Measurements from ENCODE around the gene EPG5. TPM values are rescaled to one million over a fixed set of nuclear protein-coding genes. Genes with fewer than 3 reads are reported as not detected.

Gene EPG5, protein sequence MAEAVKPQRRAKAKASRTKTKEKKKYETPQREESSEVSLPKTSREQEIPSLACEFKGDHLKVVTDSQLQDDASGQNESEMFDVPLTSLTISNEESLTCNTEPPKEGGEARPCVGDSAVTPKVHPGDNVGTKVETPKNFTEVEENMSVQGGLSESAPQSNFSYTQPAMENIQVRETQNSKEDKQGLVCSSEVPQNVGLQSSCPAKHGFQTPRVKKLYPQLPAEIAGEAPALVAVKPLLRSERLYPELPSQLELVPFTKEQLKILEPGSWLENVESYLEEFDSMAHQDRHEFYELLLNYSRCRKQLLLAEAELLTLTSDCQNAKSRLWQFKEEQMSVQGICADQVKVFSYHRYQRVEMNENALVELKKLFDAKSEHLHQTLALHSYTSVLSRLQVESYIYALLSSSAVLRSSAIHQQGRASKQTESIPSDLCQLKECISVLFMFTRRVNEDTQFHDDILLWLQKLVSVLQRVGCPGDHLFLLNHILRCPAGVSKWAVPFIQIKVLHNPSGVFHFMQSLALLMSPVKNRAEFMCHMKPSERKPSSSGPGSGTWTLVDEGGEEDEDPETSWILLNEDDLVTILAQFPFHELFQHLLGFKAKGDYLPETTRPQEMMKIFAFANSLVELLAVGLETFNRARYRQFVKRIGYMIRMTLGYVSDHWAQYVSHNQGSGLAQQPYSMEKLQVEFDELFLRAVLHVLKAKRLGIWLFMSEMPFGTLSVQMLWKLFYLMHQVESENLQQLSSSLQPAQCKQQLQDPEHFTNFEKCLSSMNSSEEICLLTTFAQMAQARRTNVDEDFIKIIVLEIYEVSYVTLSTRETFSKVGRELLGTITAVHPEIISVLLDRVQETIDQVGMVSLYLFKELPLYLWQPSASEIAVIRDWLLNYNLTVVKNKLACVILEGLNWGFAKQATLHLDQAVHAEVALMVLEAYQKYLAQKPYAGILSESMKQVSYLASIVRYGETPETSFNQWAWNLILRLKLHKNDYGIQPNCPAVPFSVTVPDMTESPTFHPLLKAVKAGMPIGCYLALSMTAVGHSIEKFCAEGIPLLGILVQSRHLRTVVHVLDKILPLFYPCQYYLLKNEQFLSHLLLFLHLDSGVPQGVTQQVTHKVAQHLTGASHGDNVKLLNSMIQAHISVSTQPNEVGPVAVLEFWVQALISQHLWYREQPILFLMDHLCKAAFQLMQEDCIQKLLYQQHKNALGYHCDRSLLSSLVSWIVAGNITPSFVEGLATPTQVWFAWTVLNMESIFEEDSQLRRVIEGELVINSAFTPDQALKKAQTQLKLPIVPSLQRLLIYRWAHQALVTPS (N-terminal part only)
- 10 to 100 TPM; 15.3 to 19.0 TPM for total RNA-seq

DNA sequence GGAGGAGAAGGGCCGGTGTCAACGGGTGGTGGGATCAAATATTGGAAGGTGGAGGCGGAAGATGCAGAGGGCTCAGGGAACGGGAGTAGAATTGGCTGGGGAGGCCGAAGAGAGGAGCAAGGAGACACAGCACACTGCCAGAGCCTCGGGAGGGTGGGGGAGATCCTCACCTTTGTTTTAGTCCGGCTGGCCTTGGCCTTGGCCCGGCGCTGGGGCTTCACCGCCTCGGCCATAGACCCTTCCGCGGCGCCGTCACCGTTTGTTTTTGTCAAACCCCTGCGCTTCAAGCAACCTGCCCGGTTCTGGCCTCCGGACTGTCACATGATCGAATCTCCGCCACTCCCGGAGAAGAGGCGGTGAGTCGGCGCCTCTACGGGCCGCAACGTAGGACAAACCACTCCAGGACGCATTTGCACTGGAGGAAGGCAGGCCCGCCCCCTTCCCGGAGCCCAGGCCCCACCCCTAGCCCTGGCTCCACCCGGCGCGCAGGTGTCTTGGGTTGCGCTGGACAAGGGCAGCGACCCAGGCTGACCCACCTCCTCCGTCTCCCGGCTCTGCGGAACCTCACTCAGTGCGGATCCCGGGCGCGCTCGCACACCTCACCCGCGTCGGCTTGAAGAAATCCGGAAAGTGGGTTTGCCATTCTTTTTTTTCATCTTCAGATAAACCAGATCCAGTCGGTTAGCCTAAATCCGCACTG lies at the start of gene EPG5:
TSS of gene EPG5 (minus strand) at position 323 of the 700 bp plus-strand sequence. CDS start at position 233, 90 bp downstream.
- intact Hi-C loops (cut with micrococcal nuclease), result loop anchor here (5.0 to 10.0 kb wide), 2 partner anchors 92 to 300 kb away; no protein-coding TSS in a partner anchor
- H3K9me3 Mint-ChIP-seq, result no peaks in the 10 kb centered on the region
- H3K27me3 Mint-ChIP-seq, result no peaks in the 10 kb centered on the region
- TF ChIP-seq, protein P1, sequence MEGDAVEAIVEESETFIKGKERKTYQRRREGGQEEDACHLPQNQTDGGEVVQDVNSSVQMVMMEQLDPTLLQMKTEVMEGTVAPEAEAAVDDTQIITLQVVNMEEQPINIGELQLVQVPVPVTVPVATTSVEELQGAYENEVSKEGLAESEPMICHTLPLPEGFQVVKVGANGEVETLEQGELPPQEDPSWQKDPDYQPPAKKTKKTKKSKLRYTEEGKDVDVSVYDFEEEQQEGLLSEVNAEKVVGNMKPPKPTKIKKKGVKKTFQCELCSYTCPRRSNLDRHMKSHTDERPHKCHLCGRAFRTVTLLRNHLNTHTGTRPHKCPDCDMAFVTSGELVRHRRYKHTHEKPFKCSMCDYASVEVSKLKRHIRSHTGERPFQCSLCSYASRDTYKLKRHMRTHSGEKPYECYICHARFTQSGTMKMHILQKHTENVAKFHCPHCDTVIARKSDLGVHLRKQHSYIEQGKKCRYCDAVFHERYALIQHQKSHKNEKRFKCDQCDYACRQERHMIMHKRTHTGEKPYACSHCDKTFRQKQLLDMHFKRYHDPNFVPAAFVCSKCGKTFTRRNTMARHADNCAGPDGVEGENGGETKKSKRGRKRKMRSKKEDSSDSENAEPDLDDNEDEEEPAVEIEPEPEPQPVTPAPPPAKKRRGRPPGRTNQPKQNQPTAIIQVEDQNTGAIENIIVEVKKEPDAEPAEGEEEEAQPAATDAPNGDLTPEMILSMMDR (IDR thresholded peaks at IDR 0.05), result no peak
- H3K4me3 Mint-ChIP-seq, result peak within 1 kb of the TSS; percentile 99
- ATAC-seq (peak; percentile 97), DNase-seq (peak; percentile 97)
- peaks cover 13% of the 10 kb centered on the region for H3K36me3 Mint-ChIP-seq (ENCODE audit: low read depth)
- CTCF ChIA-PET, result no interaction called here
- POLR2A ChIA-PET, result no interaction called here
- H3K4me1 Mint-ChIP-seq (ENCODE audit: low read depth), result peaks cover 45% of the 10 kb centered on the region
- H3K27ac Mint-ChIP-seq, result peak within 1 kb of the TSS; percentile 94

DNA sequence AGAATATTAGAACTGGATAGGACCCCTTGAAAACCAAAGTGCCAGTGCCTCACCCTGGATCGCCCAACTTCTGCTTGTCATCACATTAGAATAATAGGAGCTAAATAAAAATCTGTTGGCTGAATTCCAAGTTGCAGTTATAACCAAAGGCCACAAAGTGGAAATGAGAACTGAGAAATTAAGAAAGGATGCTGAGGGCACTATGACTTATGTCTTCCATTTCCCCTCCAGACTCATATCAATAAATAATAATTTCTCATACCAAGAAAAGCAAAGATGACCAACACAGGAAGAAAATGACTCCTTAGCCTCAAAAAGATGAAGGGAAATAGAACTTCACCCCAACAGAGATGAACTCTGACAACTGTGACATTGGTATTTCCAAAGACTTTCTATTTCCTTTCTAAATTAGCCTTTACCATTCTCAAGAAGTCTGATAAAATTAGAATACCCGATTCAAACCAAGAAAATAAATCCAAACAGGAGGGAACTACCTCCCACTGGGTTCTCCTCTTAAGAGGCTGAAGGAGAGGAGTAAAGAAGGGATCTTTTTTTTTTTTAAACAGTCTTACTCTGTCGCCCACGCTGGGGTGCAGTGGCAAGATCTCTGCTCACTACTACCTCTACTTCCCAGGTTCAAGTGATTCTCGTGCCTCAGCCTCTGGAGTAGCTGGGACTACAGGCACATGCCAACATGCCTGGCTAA lies 46.5 kb upstream of the EPG5 start:
- Mint-ChIP-seq H3K27me3 (no peaks in the 10 kb centered on the region), H3K9me3 (no peaks in the 10 kb centered on the region), H3K27ac (peak overlapping the region; percentile 62), H3K36me3 (ENCODE audit: low read depth) (peaks cover 25% of the 10 kb centered on the region), H3K4me3 (no peak overlapping the region), H3K4me1 (ENCODE audit: low read depth) (peaks cover 23% of the 10 kb centered on the region)
- CTCF ChIA-PET, result interaction anchor here (0.7 to 1.6 kb wide), 8 partner anchors 13 to 134 kb away, joined by 3 to 10 read pairs (median 4); no protein-coding TSS in a partner anchor
- DNase-seq (peak; percentile 45), ATAC-seq (peak; percentile 90)
- intact Hi-C loops (cut with micrococcal nuclease), result no loop called here
- TF ChIP-seq, protein P1 (IDR thresholded peaks at IDR 0.05), result no peak
- POLR2A ChIA-PET, result interaction anchor here (1.1 kb wide), 1 partner anchor 15 kb away, joined by 6 read pairs; no protein-coding TSS in a partner anchor

DNA sequence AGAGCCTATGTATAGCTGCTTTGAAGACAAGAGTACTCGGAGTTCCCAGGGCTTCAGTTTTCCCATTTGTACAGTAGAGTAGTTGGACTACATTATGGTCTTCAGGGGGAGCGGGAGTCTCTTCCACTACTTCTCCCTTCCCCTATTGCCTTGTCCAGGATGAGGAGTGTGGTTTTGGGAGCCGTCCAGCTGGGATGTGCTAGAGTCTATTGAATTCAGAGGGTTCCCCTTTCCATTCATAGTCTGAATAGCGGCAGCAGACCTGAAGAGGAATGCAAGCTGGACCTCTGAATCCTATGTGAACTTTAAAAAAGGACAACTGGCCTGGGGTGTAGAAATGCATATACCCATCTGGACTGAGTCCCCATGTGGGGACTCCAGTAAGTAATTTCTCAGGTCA lies 43.5 kb upstream of the EPG5 start:
- Mint-ChIP-seq H3K36me3 (ENCODE audit: low read depth) (peaks cover 25% of the 10 kb centered on the region), H3K27me3 (no peaks in the 10 kb centered on the region), H3K9me3 (no peaks in the 10 kb centered on the region), H3K27ac (no peak overlapping the region), H3K4me1 (ENCODE audit: low read depth) (peaks cover 23% of the 10 kb centered on the region), H3K4me3 (no peak overlapping the region)
- intact Hi-C loops (cut with micrococcal nuclease), result no loop called here
- ChIA-PET CTCF (interaction anchor here (1.0 to 2.2 kb wide), 3 partner anchors 11 to 63 kb away, joined by 3 to 9 read pairs (median 3); partner anchors contain the start of gene PSTPIP2), POLR2A (no interaction called here)
- DNase-seq (no peak), ATAC-seq (no peak)
- TF ChIP-seq, protein P1 (IDR thresholded peaks at IDR 0.05), result no peak

DNA sequence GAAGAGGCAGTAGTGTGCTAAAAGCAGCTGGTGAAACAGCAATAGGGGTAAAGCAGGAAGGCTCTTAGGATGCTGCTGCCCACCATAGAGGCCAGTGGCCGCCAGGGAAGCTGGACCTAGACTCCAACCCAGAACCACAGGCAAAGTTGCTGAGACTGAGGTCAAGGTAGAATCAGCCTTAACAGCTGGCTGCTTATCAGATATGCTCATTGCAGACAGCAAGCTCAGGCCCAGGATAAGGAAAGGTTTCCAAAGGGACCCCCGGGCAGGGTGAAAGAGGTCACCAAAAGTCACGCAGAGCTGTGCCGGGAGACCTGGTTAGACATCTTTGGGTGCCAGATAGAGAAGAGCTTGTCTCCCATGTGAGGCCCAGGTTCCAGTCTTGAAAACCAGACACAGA lies 42.9 kb upstream of the EPG5 start:
- intact Hi-C loops (cut with micrococcal nuclease), result no loop called here
- CTCF ChIA-PET, result interaction anchor here (1.0 to 2.2 kb wide), 3 partner anchors 10 to 63 kb away, joined by 3 to 9 read pairs (median 3); partner anchors contain the start of gene PSTPIP2

More for the DNA sequence above, 42.9 kb upstream of the EPG5 start:
- TF ChIP-seq, protein P1 (IDR thresholded peaks at IDR 0.05), result no peak
- H3K4me1 Mint-ChIP-seq (ENCODE audit: low read depth), result peaks cover 21% of the 10 kb centered on the region
- no peak overlapping the region for H3K27ac Mint-ChIP-seq
- DNase-seq (no peak), ATAC-seq (no peak)
- no peaks in the 10 kb centered on the region for H3K9me3 Mint-ChIP-seq
- H3K36me3 Mint-ChIP-seq (ENCODE audit: low read depth), result peaks cover 23% of the 10 kb centered on the region
- no peak overlapping the region for H3K4me3 Mint-ChIP-seq
- H3K27me3 Mint-ChIP-seq, result no peaks in the 10 kb centered on the region
- POLR2A ChIA-PET, result interaction anchor here (2.1 kb wide), 1 partner anchor 12 kb away, joined by 7 read pairs; no protein-coding TSS in a partner anchor

All from activated CD8-positive, alpha-beta T cell treated with anti-CD3 and anti-CD28 coated beads for 36 hours (primary cell).